ENCODE results near the gene DPEP3.

DNA sequence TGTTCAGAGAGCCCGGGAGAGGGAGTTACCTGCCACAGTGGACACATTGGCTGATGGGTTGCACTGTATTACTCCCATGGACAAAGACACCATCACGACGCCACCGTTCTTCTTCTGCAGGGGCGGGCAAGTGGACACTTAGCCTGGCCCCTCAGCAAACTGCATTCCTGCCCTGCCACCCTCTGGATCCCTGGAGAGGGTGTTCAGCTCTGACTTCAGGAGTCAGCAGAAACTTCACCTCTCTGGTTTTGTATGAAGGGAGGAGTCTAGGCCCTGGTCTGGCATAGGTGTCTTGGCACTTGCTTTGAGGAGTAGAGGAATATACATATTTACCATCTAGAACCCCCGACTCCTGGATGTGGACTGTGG is 9.7 kb upstream of the DPEP3 start:
- TF ChIP-seq, protein P1, sequence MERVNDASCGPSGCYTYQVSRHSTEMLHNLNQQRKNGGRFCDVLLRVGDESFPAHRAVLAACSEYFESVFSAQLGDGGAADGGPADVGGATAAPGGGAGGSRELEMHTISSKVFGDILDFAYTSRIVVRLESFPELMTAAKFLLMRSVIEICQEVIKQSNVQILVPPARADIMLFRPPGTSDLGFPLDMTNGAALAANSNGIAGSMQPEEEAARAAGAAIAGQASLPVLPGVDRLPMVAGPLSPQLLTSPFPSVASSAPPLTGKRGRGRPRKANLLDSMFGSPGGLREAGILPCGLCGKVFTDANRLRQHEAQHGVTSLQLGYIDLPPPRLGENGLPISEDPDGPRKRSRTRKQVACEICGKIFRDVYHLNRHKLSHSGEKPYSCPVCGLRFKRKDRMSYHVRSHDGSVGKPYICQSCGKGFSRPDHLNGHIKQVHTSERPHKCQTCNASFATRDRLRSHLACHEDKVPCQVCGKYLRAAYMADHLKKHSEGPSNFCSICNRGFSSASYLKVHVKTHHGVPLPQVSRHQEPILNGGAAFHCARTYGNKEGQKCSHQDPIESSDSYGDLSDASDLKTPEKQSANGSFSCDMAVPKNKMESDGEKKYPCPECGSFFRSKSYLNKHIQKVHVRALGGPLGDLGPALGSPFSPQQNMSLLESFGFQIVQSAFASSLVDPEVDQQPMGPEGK (CRISPR knock-in tag; IDR thresholded peaks at IDR 0.05; ENCODE audit: borderline replicate concordance): no peak
- TF ChIP-seq, protein P2, sequence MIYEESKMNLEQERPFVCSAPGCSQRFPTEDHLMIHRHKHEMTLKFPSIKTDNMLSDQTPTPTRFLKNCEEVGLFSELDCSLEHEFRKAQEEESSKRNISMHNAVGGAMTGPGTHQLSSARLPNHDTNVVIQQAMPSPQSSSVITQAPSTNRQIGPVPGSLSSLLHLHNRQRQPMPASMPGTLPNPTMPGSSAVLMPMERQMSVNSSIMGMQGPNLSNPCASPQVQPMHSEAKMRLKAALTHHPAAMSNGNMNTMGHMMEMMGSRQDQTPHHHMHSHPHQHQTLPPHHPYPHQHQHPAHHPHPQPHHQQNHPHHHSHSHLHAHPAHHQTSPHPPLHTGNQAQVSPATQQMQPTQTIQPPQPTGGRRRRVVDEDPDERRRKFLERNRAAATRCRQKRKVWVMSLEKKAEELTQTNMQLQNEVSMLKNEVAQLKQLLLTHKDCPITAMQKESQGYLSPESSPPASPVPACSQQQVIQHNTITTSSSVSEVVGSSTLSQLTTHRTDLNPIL (CRISPR knock-in tag; IDR thresholded peaks at IDR 0.05; ENCODE audit: low read depth): no peak
- TF ChIP-seq ZFP30 (CRISPR knock-in tag; IDR thresholded peaks at IDR 0.05) (no peak), TCF4 (CRISPR knock-in tag; IDR thresholded peaks at IDR 0.05; ENCODE audit: borderline replicate concordance) (no peak), ZNF565 (CRISPR knock-in tag; conservative IDR thresholded peaks at IDR 0.05; ENCODE audit: low read depth) (no peak), TOX (CRISPR knock-in tag; IDR thresholded peaks at IDR 0.05; ENCODE audit: borderline replicate concordance) (no peak), ISL1 (CRISPR knock-in tag; IDR thresholded peaks at IDR 0.05) (no peak)
- TF ChIP-seq, protein P3, sequence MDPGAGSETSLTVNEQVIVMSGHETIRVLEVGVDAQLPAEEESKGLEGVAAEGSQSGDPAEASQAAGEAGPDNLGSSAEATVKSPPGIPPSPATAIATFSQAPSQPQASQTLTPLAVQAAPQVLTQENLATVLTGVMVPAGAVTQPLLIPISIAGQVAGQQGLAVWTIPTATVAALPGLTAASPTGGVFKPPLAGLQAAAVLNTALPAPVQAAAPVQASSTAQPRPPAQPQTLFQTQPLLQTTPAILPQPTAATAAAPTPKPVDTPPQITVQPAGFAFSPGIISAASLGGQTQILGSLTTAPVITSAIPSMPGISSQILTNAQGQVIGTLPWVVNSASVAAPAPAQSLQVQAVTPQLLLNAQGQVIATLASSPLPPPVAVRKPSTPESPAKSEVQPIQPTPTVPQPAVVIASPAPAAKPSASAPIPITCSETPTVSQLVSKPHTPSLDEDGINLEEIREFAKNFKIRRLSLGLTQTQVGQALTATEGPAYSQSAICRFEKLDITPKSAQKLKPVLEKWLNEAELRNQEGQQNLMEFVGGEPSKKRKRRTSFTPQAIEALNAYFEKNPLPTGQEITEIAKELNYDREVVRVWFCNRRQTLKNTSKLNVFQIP (CRISPR knock-in tag; IDR thresholded peaks at IDR 0.05; ENCODE audit: borderline replicate concordance, low read depth): no peak
